Skin of body (tissue), 2 donors: ENCODE results near the gene TMEM272. TPM values are rescaled to one million over a fixed set of nuclear protein-coding genes. Genes with fewer than 3 reads are reported as not detected.

ENCODE experiments used
- DNase-seq: peaks from one replicate; lab custom pipeline; 2025; lab: John Stamatoyannopoulos, UW
- total RNA-seq: library from RNA; depleted of rRNA; stranded (reverse); fragments of >200 nt; gene quantifications from one replicate; pipeline ENCODE4 v1.2.3, GENCODE V29; 2014

TMEM272 gene
- total RNA-seq, 1 donor from 2014 or later: not detected

DNA sequence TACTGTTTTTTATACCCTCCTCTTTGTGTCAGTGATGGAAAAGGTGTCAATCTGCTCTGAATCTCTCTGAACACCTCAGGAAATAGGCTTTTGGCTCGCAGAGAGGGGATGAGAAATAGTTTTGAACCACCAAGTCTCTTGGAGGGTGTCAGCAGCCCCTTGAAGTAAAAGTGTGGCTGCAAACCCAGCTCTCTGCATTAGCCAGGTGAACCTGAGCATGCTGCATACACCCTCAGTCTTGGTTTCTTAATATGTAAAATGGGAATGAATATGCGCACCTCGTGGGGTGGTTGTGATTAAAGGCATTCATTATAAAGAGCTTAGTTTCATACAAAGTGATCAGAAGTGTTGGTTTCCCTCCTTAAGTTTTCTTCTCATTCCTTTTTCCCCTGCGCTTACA, 39.7 kb downstream of the TMEM272 start:
- DNase-seq: no peak

GRCh38 chr13:51804295-51805172, 40.4 kb downstream of the TMEM272 start:
- DNase-seq: peak; percentile 50

- peak; percentile 82 for DNase-seq
These were observed 41.3 kb downstream of the TMEM272 start, which contains the start of gene DHRS12 for GRCh38 chr13:51803422-51804294. DHRS12 (minus strand) TSS chr13:51804163; CDS start chr13:51799659, 4,504 bp downstream.

- DNase-seq: peak; percentile 14
These were observed 42.2 kb downstream of the TMEM272 start for GRCh38 chr13:51802631-51803418.

DNA sequence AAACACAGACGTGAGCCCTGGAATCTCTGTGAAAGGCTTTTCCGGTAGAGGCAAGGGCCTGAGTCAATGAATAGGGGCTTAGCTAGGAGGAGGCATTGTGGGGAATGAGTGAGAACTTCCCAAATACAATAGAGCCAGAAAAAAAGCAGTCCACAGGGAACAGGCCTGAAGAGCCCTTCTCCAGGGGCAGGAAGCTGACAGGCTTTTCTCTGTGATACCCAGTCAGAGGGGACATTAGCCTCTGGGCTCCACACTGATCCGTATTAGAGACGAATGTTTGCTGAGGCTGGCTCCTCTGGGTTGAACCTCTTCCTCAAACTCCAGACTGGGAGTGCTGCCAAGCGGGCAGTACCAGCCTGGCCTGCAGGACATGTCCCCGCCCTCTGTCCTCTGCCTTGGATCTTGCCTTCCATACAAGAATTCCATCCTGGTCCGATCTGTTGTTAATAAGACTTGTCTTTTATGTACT, 43.3 kb downstream of the TMEM272 start:
- no peak for DNase-seq

- no peak for DNase-seq
These were observed 44.5 kb downstream of the TMEM272 start for GRCh38 chr13:51800486-51800885.

GRCh38 chr13:51799261-51799660, 45.7 kb downstream of the TMEM272 start:
- DNase-seq: no peak

- DNase-seq: no peak
These were observed 47.1 kb downstream of the TMEM272 start for GRCh38 chr13:51797664-51798488.

DNA sequence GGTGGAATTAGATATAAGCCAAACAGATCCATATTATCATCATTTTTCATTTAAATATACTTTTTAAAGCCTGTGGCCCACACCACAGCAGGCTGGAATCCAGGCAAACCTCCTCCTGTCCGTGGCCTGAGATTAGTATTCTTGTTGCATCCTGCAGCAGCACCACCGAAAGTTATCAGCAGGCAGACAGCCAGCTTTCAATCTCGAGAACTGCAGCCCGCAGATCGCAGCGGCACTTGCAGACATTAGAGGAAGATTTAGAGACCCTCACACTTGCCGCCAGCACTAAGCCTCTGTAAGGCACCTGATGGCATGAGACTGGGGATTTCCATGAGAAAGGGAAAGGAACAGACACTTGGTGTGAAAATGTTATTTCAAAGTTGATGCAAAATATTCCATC, 48.4 kb downstream of the TMEM272 start:
- no peak for DNase-seq

DNA sequence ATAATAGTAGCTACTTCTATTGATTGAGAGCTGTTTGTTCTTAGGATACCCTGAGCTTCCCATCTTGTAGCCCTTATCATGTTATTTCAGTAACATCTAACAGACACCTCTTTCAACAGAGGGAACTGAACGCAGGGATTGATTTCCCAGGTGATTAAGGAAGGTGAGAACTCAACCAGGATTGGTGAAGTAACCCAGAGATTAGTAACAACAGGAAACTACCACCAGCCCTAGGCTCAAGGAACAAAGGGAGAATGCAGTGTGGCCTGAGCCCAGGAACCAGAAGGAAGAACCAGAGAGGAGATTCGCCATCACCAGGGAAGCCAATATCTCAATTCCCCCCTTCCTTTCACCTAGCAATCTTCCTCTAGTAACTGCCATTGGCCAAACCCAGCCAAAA, 49.6 kb downstream of the TMEM272 start:
- no peak for DNase-seq

DNA sequence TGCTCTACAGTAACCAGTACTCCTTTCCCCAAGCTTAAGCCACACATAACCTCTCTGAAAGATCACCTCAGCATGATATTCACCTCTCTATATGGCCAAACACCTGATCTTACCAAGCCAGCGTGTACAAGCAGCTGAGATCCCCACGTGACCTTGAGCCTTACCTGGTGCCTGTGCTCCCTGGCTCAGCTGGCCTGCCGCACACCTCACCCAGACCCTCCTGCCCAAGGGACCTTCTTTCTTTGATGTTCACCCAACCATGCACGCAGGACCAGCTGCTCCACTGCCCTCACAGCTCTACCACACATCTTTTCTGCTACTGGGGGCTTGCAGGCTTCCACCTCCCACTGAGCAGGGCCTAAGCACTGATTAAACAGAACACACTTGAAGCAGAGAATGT, 50.0 kb downstream of the TMEM272 start:
- no peak for DNase-seq

- no peak for DNase-seq
These were observed 51.3 kb downstream of the TMEM272 start for GRCh38 chr13:51793570-51794271.

DNA sequence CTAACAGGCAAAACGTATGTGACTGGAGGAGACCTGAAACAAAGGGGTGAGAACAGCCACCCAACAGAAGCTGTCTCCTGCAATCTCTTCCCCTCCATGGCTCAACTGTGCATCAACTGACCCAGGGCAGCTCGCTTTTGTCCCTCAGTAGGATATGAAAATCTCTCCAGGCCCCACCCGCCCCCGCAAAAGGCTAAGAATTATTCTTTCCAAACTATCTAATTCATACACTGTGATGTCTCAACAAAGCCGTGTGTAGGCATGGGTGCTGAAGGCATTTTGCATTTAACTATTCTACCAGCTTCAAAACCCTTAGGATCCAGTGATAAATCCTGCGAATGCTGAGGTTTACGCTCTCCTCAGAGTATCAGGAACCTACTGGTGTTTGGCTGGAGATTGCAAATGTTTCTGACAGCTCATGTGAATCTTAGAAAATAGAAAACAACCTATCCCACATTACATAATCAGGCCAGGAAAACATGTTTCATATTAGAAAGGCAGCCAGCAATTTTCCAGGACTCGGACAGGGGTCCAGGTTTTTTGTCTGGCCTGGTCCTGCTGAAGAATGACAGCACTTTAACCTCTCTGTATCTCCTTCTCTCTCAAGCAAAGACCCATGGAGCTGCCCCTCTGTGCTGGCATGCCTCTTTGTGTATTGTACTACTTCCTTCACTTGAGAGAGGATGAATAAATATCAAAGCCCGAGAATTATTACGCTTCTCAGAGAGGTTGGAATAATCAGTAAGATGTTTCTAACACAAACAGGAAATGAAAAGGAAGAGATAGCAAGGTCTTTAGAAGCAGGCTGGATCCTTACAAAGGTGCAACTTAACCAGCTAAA, 58.3 kb downstream of the TMEM272 start:
- DNase-seq: peak; percentile 15

DNA sequence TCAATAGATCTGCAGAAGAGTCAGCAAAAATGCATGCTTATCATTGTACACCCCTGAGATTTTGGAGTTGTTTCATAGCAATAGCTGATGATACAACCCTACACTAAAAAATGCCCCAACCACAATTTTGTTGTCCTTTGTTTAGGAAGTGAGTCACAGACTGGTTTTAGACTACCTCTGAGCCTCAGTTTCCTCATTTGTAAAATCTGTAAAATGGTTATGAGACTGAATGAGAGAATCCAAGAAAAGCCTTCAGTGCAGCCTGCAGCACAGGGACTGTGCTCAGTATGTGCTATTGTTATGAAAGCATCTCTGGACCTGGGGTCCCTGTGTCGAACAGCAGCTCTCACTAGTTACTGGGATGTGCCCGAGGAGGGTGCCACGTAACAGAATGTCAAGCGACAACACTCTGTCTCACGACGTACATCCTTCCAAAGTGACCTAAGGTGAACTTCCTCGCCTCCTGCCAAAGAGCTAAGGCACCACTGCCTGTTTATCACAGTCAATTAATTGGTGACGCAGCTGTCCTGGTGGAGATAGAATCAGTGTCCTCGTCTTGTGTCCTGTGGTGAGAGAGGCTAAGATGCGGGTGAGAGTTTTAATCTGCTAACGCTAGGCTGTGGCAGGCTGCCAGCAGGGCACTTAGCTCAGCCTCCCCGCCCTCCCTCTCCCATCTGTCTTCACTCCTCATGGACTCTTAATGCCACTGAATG, 59.1 kb downstream of the TMEM272 start:
- DNase-seq: no peak

DNA sequence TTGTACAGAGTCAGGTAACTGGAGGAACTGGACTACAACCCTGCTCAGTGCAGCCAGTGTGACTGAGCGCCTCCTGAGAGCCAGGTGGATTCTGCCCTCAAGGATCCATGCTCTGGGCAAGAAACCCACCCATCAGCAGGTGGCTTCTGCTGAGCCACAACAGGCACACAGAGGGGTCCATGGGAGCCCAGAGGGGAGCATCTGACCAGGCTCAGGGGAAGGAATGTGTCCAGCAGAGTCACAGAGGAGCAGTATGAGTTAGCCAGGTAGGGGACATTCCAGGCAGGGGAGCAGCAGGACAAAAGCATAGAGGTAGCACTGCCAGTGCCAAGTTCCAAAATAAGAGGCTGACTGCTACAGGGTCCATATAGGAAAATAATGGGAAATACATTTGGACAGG, 60.9 kb downstream of the TMEM272 start:
- DNase-seq: no peak

- no peak for DNase-seq
These were observed 61.4 kb downstream of the TMEM272 start for GRCh38 chr13:51783428-51784094.

GRCh38 chr13:51782026-51782710, 62.8 kb downstream of the TMEM272 start:
- no peak for DNase-seq
